ENCODE results near the gene ZNF768.
"Not testable (repeated sequence)": the region's sequence is repeated elsewhere in the genome, so short reads cannot be mapped to it uniquely, and the experiment has no call there.

ZNF768 gene

DNA sequence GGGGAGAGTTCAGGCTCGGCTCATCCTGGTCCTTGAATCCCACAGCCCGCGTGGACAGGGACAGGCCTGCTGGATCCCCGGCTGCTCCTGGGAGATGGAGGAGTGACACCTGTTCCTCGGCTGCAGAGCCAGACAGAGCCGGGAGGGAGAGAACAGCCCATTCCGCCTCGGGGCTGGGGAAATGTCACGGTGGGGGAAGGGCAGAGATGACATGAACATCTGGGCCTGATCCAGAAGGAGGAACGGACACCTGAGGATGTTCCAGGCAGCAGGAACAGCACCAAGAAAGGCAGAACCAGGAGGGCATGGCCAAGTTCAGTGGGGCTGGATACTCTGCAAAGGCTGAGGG is 29.7 kb upstream of the ZNF768 start:
- no peak for DNase-seq (ENCODE audit: extremely low read depth in 1 of 2, low read depth in 1 of 2)

- no peak for DNase-seq (ENCODE audit: extremely low read depth in 1 of 2, low read depth in 1 of 2)
These were observed 29.2 kb upstream of the ZNF768 start for GRCh38 chr16:30555315-30556124.

GRCh38 chr16:30554557-30555314 is 28.4 kb upstream of the ZNF768 start:
- DNase-seq (ENCODE audit: extremely low read depth in 1 of 2, low read depth in 1 of 2): no peak

GRCh38 chr16:30553393-30553899 is 27.1 kb upstream of the ZNF768 start:
- DNase-seq (ENCODE audit: extremely low read depth in 1 of 2, low read depth in 1 of 2): no peak

DNA sequence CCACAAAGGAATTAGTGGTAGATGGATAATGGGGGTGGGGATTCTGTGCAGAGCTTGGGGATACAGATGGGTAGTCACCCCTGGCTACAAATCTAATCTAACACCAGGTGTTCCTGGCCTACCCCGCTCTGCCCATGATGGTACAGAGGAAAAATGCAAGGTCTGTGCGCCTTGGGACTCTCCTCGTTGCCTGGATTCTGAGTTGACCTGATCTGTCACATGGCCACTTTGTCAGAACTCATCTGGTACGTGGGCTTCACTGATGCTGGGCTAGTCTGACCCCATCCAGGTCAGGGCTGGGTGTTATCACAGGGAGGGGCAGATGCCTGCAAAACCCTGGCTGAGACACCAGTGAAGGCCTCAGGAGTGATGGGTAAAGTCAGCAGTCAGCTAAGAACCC is 26.6 kb upstream of the ZNF768 start:
- no peak for DNase-seq (ENCODE audit: extremely low read depth in 1 of 2, low read depth in 1 of 2)

GRCh38 chr16:30551781-30552180 is 25.4 kb upstream of the ZNF768 start:
- DNase-seq (ENCODE audit: extremely low read depth in 1 of 2, low read depth in 1 of 2): no peak

- DNase-seq (ENCODE audit: extremely low read depth in 1 of 2, low read depth in 1 of 2): no peak
These were observed 22.3 kb upstream of the ZNF768 start for GRCh38 chr16:30548416-30549253.

DNA sequence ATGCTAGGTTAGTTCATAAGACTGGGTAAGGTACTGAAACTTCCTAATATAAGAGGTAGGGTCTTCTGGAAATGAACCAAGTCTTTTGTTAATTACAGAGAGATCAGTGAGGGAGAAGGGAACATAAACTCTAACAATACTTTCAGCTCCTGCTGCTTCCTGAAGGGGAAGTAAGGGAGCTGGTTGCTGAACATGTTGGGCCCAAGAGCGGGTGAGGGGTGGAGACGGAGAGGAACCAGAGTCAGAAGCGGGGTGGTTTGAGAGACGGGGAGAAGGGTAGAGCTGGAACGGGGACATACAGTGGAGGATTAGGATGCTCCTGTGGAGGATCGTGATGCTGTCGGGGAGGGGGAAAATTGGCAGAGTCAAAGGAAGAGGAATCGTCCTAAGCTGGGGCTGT is 19.7 kb upstream of the ZNF768 start:
- DNase-seq (ENCODE audit: extremely low read depth in 1 of 2, low read depth in 1 of 2): no peak

DNA sequence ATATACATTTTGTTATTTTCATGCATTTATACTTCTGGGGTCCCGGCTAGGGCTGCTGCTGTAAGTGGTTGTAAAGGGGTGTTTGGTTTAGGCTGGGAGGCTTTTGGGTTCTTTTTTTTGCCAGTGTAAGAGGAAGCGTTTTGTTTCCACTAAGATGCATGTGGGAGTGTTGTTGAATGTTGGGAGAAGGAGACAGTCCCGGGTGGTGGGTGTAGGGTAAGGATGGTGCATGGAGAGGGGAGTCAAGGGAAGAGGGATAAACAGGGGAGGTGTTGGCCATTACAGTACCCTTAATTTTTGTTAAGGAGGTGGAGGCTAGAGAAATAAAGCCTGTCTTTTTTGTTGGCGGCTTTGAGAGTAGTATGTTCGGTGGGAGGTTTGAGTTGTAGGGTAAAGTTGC is 16.7 kb upstream of the ZNF768 start:
- DNase-seq (ENCODE audit: extremely low read depth in 1 of 2, low read depth in 1 of 2): no peak

DNA sequence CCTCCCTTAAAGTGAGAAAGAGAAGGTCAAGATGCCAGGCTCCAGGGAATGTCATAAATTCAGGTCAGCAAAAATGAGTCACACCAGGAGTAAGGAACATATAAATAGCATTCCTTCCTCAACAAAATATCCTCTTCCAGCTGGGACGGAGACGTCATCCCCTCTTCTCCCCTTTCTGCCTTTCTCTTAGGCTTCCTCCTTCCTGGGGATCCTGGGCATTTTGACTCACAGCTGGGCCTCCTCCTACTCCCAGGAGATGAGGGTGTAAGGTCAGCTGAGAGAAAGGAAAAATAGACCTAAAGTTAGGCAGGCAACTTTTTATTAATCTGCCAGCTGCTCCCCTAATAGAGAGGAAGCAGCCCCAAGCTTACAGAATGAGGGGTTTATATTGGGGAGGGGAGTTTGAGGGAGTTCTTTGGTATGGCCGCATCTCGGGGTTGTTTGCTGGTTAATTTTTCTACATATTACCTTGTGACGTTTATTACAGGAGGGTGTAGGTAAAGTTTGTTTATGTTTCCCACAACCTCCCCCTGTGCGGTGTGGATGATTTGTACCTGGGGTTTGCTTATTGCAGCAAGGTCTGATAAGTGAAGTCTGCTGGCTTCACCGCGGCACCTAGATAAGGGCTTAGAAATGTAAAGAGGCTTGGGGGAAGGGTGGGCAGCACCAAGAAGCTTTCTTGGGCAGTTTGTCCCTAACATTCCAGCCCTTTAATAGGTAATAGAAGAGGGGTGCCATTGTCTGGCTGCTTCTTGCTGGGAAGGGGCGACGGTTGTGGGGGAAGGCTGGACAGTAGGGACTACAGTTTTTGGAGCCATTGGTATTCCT is 15.3 kb upstream of the ZNF768 start:
- no peak for DNase-seq (ENCODE audit: extremely low read depth in 1 of 2, low read depth in 1 of 2)

DNA sequence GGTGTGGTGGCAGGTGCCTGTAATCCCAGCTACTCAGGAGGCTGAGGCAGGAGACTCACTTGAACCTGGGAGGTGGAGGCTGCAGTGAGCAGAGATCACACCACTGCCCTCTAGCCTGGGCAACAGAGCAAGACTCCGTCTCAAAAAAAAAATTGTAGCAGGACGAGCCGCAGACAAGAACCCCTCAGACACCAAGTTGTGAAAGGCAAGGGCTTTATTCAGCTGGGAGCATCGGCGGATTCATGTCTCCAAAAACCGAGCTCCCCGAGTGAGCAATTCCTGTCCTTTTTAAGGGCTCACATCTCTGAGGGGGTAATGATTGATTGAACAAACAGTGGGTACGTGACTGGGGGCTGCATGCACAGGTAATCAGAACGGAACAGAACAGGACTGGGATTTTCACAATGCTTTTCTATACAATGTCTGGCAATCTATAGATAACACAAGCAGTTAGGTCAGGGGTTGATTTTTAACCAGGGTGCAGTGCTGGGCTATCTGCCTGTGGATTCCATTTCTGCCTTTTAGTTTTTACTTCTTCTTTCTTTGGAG is 14.6 kb upstream of the ZNF768 start:
- not testable (repeated sequence) for DNase-seq (ENCODE audit: extremely low read depth in 1 of 2, low read depth in 1 of 2)

DNA sequence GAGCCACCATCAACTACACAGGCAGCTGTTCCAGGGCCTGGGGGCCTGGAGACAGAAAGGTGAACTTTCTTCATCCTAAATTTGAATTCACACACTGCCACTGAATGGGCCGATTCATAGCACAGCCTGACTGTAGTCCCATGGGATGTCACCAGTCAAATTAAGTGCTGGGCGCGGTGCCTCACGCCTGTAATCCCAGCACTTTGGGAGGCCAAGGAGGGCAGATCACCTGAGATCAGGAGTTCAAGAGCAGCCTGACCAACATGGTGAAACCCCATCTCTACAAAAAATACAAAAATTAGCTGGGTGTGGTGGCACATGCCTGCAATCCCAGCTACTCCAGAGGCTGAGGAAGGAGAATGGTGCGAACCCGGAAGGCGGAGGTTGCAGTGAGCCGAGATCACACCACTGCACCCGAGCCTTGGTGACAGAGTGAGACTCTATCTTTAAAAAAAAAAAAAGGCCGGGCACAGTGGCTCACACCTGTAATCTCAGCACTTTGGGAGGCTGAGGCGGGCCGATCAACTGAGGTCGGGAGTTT is 13.7 kb upstream of the ZNF768 start:
- not testable (repeated sequence) for DNase-seq (ENCODE audit: extremely low read depth in 1 of 2, low read depth in 1 of 2)

DNA sequence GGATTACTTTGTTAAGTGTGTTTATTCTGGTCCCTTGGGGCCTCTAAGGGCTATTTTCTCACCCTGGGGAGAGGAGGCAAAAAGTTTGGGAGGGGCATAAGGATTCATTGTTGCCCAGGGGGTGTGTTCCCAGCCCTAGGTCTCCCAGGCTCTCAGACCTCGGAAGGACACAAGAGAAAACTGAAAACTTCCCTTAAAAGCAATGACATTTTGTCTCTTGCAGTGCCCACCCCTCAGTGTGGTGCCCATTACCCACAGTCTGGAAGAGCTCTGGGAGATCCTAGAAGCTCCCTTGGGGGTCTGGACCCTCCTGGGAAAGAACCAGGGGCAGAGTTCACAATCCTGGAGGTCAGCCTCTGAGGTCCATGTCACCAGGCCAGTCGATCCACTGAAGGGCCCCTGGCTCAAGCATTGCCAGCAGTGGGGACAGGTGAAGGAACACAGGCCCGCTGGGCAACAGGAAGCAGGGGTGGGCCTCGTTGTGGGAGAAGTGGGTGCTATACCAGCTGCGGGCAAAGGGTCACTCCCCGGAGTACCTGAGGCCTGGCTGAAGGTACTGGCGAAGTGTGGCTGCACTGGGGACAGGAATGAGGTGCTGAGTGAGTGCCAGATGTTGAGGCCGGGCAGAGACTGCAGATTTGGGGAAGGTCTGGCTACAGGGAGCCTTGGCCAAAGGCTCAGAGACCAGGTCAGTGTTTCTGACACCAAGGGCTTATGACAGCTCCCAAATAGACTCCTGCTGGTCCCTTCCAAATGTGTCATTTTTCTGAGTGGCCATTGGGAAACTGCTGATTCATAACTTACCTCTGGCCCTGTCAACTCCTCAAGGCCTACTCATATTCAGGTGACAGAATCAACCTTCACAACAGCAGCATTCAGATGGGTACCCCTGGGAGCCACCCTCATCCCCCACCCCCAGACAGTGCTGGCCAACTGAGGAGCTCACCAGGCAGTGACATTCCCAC is 12.9 kb upstream of the ZNF768 start:
- no peak for DNase-seq (ENCODE audit: extremely low read depth in 1 of 2, low read depth in 1 of 2)

- not testable (repeated sequence) for DNase-seq (ENCODE audit: extremely low read depth in 1 of 2, low read depth in 1 of 2)
These were observed 10.1 kb upstream of the ZNF768 start for GRCh38 chr16:30536391-30537024.

DNA sequence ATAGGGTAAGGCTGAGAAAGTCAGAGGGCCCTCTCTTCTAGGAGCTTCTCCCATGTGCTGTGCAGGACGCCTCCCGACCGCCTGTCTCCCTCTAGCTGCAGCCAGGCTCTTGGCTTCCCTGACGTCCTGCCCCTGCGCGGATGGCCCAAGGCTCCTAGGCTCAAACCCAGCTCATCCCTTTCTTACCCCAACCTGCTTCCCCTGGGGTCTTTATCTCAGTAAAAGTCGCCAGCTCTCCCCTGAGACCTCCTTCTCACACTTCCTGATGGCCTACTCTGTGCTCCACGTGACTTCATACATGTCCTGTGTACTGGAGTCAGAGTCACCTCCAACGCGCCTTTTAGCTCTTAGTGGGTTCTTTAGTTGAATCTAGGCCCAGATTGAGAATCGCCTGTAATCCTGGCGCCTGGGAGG is 9.4 kb upstream of the ZNF768 start:
- peak in 1 of 2 donors; percentile 44 for DNase-seq (ENCODE audit: extremely low read depth in 1 of 2, low read depth in 1 of 2)

DNA sequence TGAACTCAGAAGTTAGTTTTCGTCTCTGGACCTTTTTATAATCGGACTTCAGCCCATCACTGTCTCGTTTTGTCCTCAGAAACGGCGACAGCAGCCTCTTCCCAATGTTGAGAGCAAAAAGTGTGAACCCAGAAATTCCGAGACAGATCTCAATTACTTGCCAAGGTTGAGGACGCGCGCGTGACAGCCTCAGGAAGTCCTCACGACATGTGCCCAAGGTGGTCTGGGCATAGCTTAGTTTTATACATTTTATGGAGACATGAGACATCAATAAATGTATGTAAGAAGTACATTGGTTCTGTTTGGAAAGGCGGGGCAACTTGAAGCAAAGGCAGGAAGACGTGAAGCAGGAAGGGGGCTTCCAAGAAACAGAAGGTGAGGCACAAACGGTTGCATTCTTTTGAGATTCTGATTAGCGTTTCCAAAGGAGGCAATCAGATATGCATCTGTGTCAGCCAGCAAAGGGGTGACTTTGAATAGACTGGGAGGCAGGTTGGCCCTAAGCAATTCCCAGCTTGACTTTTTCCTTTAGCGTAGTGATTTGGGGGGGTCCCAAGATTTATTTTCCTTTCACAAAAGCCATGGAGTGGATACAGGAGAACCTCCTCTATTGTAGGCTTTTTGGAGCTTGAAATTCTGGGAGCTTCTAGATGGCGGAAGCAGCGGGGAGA is 8.9 kb upstream of the ZNF768 start:
- no peak for DNase-seq (ENCODE audit: extremely low read depth in 1 of 2, low read depth in 1 of 2)

- peak; percentile 74 to 87 for DNase-seq (ENCODE audit: extremely low read depth in 1 of 2, low read depth in 1 of 2)
These were observed 8.2 kb upstream of the ZNF768 start, which contains the start of gene ZNF747 for GRCh38 chr16:30534368-30535105. TSS of gene ZNF747 (minus strand) at chr16:30534858. CDS start at chr16:30534679, 179 bp downstream.

Data from activated CD8-positive, alpha-beta memory T cell treated with anti-CD3 and anti-CD28 coated beads for 1 hour (primary cell).